HCT116 (cell line): ENCODE measurements around the gene ZNF621. TPM values are rescaled to one million over a fixed set of nuclear protein-coding genes. Genes with fewer than 3 reads are reported as not detected.
A peak's percentile ranks its signal among the peaks of the same experiment; 100 is the strongest.

Experiments
- ATAC-seq: fragments of 200-7000 bp; cut with Tn5 transposase; 2 replicates; pipeline ENCODE4 v1.9.1; 2020; ENCODE audit warnings: mild to moderate bottlenecking, moderate library complexity
- BruUV-seq: library from RNA; stranded (reverse); fragments of 400-500 nt; replicated peaks from 2 replicates; lab custom pipeline; 2021; lab: Mats Ljungman, UMichigan
- CTCF ChIA-PET: fragments of 300-600 bp; sonication (Branson Sonifier 250); formaldehyde crosslinking; loops from one replicate; lab custom pipeline; 2021; ENCODE audit warnings: antibody characterized with exemption; lab: Charles Lee
- POLR2A ChIA-PET: fragments of 300-600, 350-600 bp; sonication (Branson Sonifier 250); formaldehyde crosslinking; loops from one replicate; lab custom pipeline; 2021; ENCODE audit warnings: antibody characterized with exemption; lab: Charles Lee
- RAD21 ChIA-PET, 2 experiments: fragments of 300-600 bp; sonication (Branson Sonifier 250); formaldehyde crosslinking; loops; one replicate each; lab custom pipeline; 2023; ENCODE audit warnings: low total read pairs in 2 of 2; ENCODE audit not compliant: uncharacterized antibody in 2 of 2, unreplicated experiment in 2 of 2, low non-redundant PET in 1 of 2; lab: Charles Lee
- DNase-seq: peaks from one replicate; pipeline ENCODE4 v3.0.0-alpha.2; 2010; ENCODE audit warnings: low read depth, low spot score
- H2AFZ ChIP-seq: fragments of 200-600 bp; shearing (Covaris generic), sonication (generic); 2 replicates; pipeline ENCODE4 v1.6.1; 2017; ENCODE audit warnings: low read depth, mixed run types, mixed read lengths, antibody characterized with exemption, low read length; ENCODE audit not compliant: poor library complexity, severe bottlenecking
- H3K27ac ChIP-seq: 2 replicates; pipeline ENCODE4 v1.5.1; 2012; ENCODE audit warnings: low read depth, low read length
- H3K27me3 ChIP-seq: fragments of 200-600 bp; sonication (generic); 2 replicates; pipeline ENCODE4 v1.6.1; 2016; ENCODE audit warnings: mixed run types, low read length, mixed read lengths; ENCODE audit not compliant: insufficient read depth
- H3K36me3 ChIP-seq, 2 experiments: fragments of 200-500 bp in 1 of 2; fragments of 200-600 bp in 1 of 2; sonication (Bioruptor generic) in 1 of 2; sonication (generic) in 1 of 2; 2 replicates each; pipeline versions ENCODE4 v1.5.1 to v1.6.1; 2014 to 2016; ENCODE audit warnings: low read length in 2 of 2, inconsistent platforms in 1 of 2, mixed read lengths in 1 of 2, mixed run types in 1 of 2; ENCODE audit not compliant: insufficient read depth in 2 of 2, control insufficient read depth in 1 of 2
- H3K4me1 ChIP-seq, 2 experiments: fragments of 200-600 bp in 1 of 2; sonication (generic) in 1 of 2; 2 replicates each; pipeline versions ENCODE4 v1.5.1 to v1.6.1; 2012 to 2017; ENCODE audit warnings: low read length in 2 of 2, inconsistent platforms in 1 of 2, mild to moderate bottlenecking in 1 of 2, mixed read lengths in 1 of 2, mixed run types in 1 of 2, moderate library complexity in 1 of 2; ENCODE audit not compliant: insufficient read depth in 2 of 2, control insufficient read depth in 1 of 2
- H3K4me2 ChIP-seq: fragments of 200-600 bp; sonication (generic); 2 replicates; pipeline ENCODE4 v1.6.1; 2017; ENCODE audit warnings: mixed run types, low read length, mixed read lengths
- H3K4me3 ChIP-seq, 2 experiments: fragments of 200-600 bp in 1 of 2; sonication (generic) in 1 of 2; replicated peaks in 1 of 2; 2 replicates each; pipeline ENCODE4 v1.5.1; 2011 to 2016; ENCODE audit warnings: low read length in 2 of 2, control low read depth in 1 of 2, low read depth in 1 of 2, mild to moderate bottlenecking in 1 of 2, mixed read lengths in 1 of 2, mixed run types in 1 of 2
- H3K79me2 ChIP-seq: fragments of 200-600 bp; sonication (generic); 2 replicates; pipeline ENCODE4 v1.6.1; 2017; ENCODE audit warnings: mild to moderate bottlenecking, mixed run types, low read length, moderate library complexity, mixed read lengths; ENCODE audit not compliant: insufficient read depth
- H3K9ac ChIP-seq: fragments of 200-600 bp; sonication (generic); 2 replicates; pipeline ENCODE4 v1.6.1; 2016; ENCODE audit warnings: low read length, mixed read lengths
- H3K9me2 ChIP-seq: fragments of 200-600 bp; sonication (generic), shearing (Covaris generic); 2 replicates; pipeline ENCODE4 v1.6.1; 2017; ENCODE audit warnings: mixed run types, mild to moderate bottlenecking, moderate library complexity; ENCODE audit not compliant: insufficient read depth
- H3K9me3 ChIP-seq, 2 experiments: fragments of 200-500 bp in 1 of 2; fragments of 200-600 bp in 1 of 2; sonication (Bioruptor generic) in 1 of 2; sonication (generic) in 1 of 2; 2 replicates each; pipeline ENCODE4 v1.6.1; 2014 to 2017; ENCODE audit warnings: low read length in 2 of 2, mixed read lengths in 2 of 2, inconsistent platforms in 1 of 2, low read depth in 1 of 2, mild to moderate bottlenecking in 1 of 2, mixed run types in 1 of 2, moderate library complexity in 1 of 2; ENCODE audit not compliant: control insufficient read depth in 1 of 2, insufficient read depth in 1 of 2
- H4K20me1 ChIP-seq: fragments of 200-600 bp; sonication (generic), shearing (Covaris generic); 2 replicates; pipeline ENCODE4 v1.6.1; 2017; ENCODE audit warnings: mixed run types, mild to moderate bottlenecking, moderate library complexity; ENCODE audit not compliant: insufficient read depth
- CTCF ChIP-seq, 3 experiments: fragments of 200-600 bp in 1 of 3; sonication (generic) in 1 of 3; IDR thresholded peaks in 2 of 3; conservative IDR thresholded peaks in 1 of 3; 2 replicates each; pipeline ENCODE4 v1.5.1; 2012 to 2017; ENCODE audit warnings: low read depth in 2 of 3, low read length in 2 of 3, antibody characterized with exemption in 1 of 3, borderline replicate concordance in 1 of 3, control low read depth in 1 of 3, mild to moderate bottlenecking in 1 of 3, mixed read lengths in 1 of 3, mixed run types in 1 of 3, moderate library complexity in 1 of 3; ENCODE audit not compliant: insufficient read depth in 1 of 3
- ELF1 ChIP-seq: IDR thresholded peaks from 2 replicates; pipeline ENCODE4 v1.6.1; 2012; ENCODE audit warnings: low read depth, borderline replicate concordance
- RAD21 ChIP-seq: IDR thresholded peaks from 2 replicates; pipeline ENCODE4 v1.6.1; 2012; ENCODE audit warnings: low read depth, mild to moderate bottlenecking
- intact Hi-C: fragments of 100-400 bp; cut with micrococcal nuclease; formaldehyde crosslinking; loops from 2 replicates; pipeline ENCODE4 v1.10.0; 2022
- total RNA-seq: library from RNA; stranded (reverse); gene quantifications from one replicate; pipeline ENCODE4 v1.2.1, GENCODE V29; 2021; ENCODE audit not compliant: unreplicated experiment
- TF ChIP-seq, protein P1 (sequence below): IDR thresholded peaks from 2 replicates; pipeline ENCODE4 v1.6.1; 2012
- TF ChIP-seq, protein P2 (sequence below): IDR thresholded peaks from 2 replicates; pipeline ENCODE4 v1.6.1; 2012

Gene ZNF621
- total RNA-seq, 1 experiment from 2014 or later, result 23.5 TPM

GRCh38 chr3:40588406-40588805 lies 63.6 kb downstream of the ZNF621 start:
- Histone ChIP-seq H3K27me3 (no peaks in the 10 kb centered on the region), H3K4me2 (no peak overlapping the region), H3K36me3 (no peaks in the 10 kb centered on the region), H2AFZ (no peak overlapping the region), H4K20me1 (no peaks in the 10 kb centered on the region), H3K4me1 (no peaks in the 10 kb centered on the region), H3K9me3 (no peaks in the 10 kb centered on the region), H3K4me3 (no peak overlapping the region), H3K79me2 (no peaks in the 10 kb centered on the region), H3K27ac (no peak overlapping the region), H3K9ac (no peak overlapping the region), H3K9me2 (no peaks in the 10 kb centered on the region)
- 0 out of 2 replicates have a peak, but pooled peaks have one; percentile 41 for ATAC-seq
- intact Hi-C loops, result loop anchor here (10.0 kb wide), 2 partner anchors 1126 to 1516 kb away; no protein-coding TSS in a partner anchor
- ChIA-PET POLR2A (interaction anchor here (0.6 kb wide), 1 partner anchor 608 kb away, joined by 4 read pairs; no protein-coding TSS in a partner anchor), RAD21 (no interaction called here), CTCF (no interaction called here)
- no peak for DNase-seq
- TF ChIP-seq RAD21 (peak; percentile 68), ELF1 (no peak), CTCF (IDR thresholded peaks at IDR 0.05 in 2 of 3, conservative IDR thresholded peaks at IDR 0.05 in 1 of 3; ENCODE audit: borderline replicate concordance in 1 of 3, insufficient read depth in 1 of 3, low read depth in 2 of 3, low read length in 2 of 3) (peak; percentile 10 to 30 (median 13); a peak in 2 of 6 replicates)
- TF ChIP-seq, protein P1, sequence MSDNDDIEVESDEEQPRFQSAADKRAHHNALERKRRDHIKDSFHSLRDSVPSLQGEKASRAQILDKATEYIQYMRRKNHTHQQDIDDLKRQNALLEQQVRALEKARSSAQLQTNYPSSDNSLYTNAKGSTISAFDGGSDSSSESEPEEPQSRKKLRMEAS, result no peak
- TF ChIP-seq, protein P2, sequence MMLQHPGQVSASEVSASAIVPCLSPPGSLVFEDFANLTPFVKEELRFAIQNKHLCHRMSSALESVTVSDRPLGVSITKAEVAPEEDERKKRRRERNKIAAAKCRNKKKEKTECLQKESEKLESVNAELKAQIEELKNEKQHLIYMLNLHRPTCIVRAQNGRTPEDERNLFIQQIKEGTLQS, result no peak
- BruUV-seq, result no TSS peak

Other genes with a start within 250 kb of the ZNF621 start
- 33.6 TPM for gene EIF1B, start 215.3 kb upstream of the ZNF621 start, total RNA-seq
- gene ENTPD3, start 137.8 kb upstream of the ZNF621 start, total RNA-seq, result not detected
- gene RPL14, start 67.6 kb upstream of the ZNF621 start, total RNA-seq, result 2,938 TPM
- 7.3 TPM for gene ZNF619, start 47.8 kb upstream of the ZNF621 start, total RNA-seq
- 10.2 TPM for gene ZNF620, start 18.9 kb upstream of the ZNF621 start, total RNA-seq